Stomach (tissue), 9 donors: ENCODE results near the gene MXD4. TPM values are rescaled to one million over a fixed set of nuclear protein-coding genes. Genes with fewer than 3 reads are reported as not detected.
A peak's percentile ranks its signal among the peaks of the same experiment; 100 is the strongest.

Source experiments
- DNase-seq, 2 donors: peaks; one replicate each; pipeline versions ENCODE4 v3.0.0 to v3.0.0-alpha.2; 2013 to 2019
- H3K27ac ChIP-seq, 5 donors: fragments of 200-600 bp in 4 of 5; sonication (generic) in 4 of 5; one replicate each; pipeline ENCODE4 v1.5.1; 2013 to 2019; ENCODE audit warnings: mild to moderate bottlenecking in 1 of 5, moderate library complexity in 1 of 5
- H3K27me3 ChIP-seq, 3 donors: fragments of 200-600 bp; sonication (generic); one replicate each; pipeline ENCODE4 v1.5.1; 2017 to 2019; ENCODE audit warnings: mixed run types in 1 of 3
- H3K36me3 ChIP-seq, 4 donors: fragments of 200-600 bp; sonication (generic); 1 replicate in 3 of 4; 2 replicates in 1 of 4; pipeline ENCODE4 v1.5.1; 2016 to 2019
- H3K4me1 ChIP-seq, 4 donors: fragments of 200-600 bp; sonication (generic); one replicate each; pipeline ENCODE4 v1.5.1; 2016 to 2019
- H3K4me3 ChIP-seq, 4 donors: fragments of 200-600 bp; sonication (generic) in 3 of 4; one replicate each; pipeline ENCODE4 v1.5.1; 2016 to 2019; ENCODE audit warnings: mild to moderate bottlenecking in 1 of 4
- H3K9me3 ChIP-seq, 4 donors: fragments of 200-600 bp; sonication (generic); one replicate each; pipeline ENCODE4 v1.5.1; 2016 to 2019
- EP300 ChIP-seq: sonication (generic); formaldehyde crosslinking; IDR thresholded peaks from one replicate; pipeline ENCODE4 v1.6.1; 2017; ENCODE audit warnings: antibody characterized with exemption
- POLR2A ChIP-seq, 4 donors: fragments of 450-650 bp; IDR thresholded peaks; one replicate each; pipeline ENCODE4 v1.6.1; 2016; ENCODE audit warnings: antibody characterized with exemption in 4 of 4, control low read depth in 2 of 4, mild to moderate bottlenecking in 1 of 4, moderate library complexity in 1 of 4
- POLR2AphosphoS5 ChIP-seq, 3 donors: sonication (generic); formaldehyde crosslinking; IDR thresholded peaks; one replicate each; pipeline ENCODE4 v1.6.1; 2016; ENCODE audit warnings: antibody characterized with exemption in 3 of 3
- WGBS, 5 donors: extraction: QIAGEN DNeasy Blood & Tissue Kit in 3 of 5; methylation state at CpG; one replicate each; pipeline versions ENCODE4 v1.1.5 to v1.1.7; 2013 to 2018; 5-methylcytosine and 5-hydroxymethylcytosine counted together
- intact Hi-C: fragments of 100-400 bp; cut with DNase I; formaldehyde crosslinking; loops from one replicate; pipeline ENCODE4 v1.15.1; 2023; ENCODE audit warnings: low total_unique reads
- polyA plus RNA-seq, 3 donors: library from polyadenylated mRNA; stranded (reverse); fragments of 200-250 nt; gene quantifications; one replicate each; pipeline ENCODE4 v1.2.3, GENCODE V29; 2013
- total RNA-seq, 5 donors: library from RNA; depleted of rRNA; stranded (reverse); fragments of >200 nt; gene quantifications; one replicate each; pipeline versions ENCODE4 v1.1.0 to v1.2.3, GENCODE V29; 2014 to 2016
- TF ChIP-seq, protein P1 (sequence below), 7 experiments: fragments of 450-650 bp in 4 of 7; fragments of 200-600 bp in 3 of 7; sonication (generic) in 3 of 7; IDR thresholded peaks; one replicate each; pipeline ENCODE4 v1.5.1; 2016 to 2019; ENCODE audit warnings: antibody characterized with exemption in 7 of 7, control low read depth in 2 of 7, mild to moderate bottlenecking in 1 of 7
- donor health status: healthy with polysubstance abuse.
- donor health status: Bipolar disorder and iron deficiency.
- donor health status: healthy.

Gene MXD4
- total and polyA plus RNA-seq, 8 donors: 19.1 to 114 (median 46.8) TPM

DNA sequence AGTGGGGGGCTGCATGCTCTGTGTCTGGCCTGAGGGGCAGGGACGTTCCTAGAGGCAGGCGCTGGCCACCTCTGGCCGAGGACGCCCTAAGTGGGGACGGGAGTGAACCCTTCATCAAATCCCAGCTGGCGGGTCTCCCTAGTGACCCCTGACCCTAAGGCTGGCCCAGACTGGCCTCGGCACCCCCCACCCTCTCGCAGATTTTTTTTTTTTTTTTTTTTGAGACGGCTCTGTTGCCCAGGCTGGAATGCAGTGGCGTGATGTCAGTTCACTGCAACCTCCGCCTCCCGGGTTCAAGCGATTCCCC is 988 bp upstream of the MXD4 start:
- peaks cover 0 to 14% (median 9%) of the 10 kb centered on the region in 4 donors for H3K36me3 ChIP-seq
- no peaks in the 10 kb centered on the region for H3K27me3 ChIP-seq
- H3K9me3 ChIP-seq: no peaks in the 10 kb centered on the region
- H3K27ac ChIP-seq: peak overlapping the region; percentile 83 to 94 (median 93)
- 34 to 47% (median 38%) methylated on average over 11 to 13 of the region's 13 CpGs for WGBS, 5 donors
- intact Hi-C loops: no loop called here
- H3K4me3 ChIP-seq: peak overlapping the region; percentile 61 to 100 (median 84)
- TF ChIP-seq POLR2A (IDR thresholded peaks at IDR 0.05) (no peak), POLR2AphosphoS5 (IDR thresholded peaks at IDR 0.05) (no peak), EP300 (no peak)
- TF ChIP-seq, protein P1, sequence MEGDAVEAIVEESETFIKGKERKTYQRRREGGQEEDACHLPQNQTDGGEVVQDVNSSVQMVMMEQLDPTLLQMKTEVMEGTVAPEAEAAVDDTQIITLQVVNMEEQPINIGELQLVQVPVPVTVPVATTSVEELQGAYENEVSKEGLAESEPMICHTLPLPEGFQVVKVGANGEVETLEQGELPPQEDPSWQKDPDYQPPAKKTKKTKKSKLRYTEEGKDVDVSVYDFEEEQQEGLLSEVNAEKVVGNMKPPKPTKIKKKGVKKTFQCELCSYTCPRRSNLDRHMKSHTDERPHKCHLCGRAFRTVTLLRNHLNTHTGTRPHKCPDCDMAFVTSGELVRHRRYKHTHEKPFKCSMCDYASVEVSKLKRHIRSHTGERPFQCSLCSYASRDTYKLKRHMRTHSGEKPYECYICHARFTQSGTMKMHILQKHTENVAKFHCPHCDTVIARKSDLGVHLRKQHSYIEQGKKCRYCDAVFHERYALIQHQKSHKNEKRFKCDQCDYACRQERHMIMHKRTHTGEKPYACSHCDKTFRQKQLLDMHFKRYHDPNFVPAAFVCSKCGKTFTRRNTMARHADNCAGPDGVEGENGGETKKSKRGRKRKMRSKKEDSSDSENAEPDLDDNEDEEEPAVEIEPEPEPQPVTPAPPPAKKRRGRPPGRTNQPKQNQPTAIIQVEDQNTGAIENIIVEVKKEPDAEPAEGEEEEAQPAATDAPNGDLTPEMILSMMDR (IDR thresholded peaks at IDR 0.05): no peak
- no peak for DNase-seq
- peaks cover 45 to 78% (median 70%) of the 10 kb centered on the region in 4 donors for H3K4me1 ChIP-seq

DNA sequence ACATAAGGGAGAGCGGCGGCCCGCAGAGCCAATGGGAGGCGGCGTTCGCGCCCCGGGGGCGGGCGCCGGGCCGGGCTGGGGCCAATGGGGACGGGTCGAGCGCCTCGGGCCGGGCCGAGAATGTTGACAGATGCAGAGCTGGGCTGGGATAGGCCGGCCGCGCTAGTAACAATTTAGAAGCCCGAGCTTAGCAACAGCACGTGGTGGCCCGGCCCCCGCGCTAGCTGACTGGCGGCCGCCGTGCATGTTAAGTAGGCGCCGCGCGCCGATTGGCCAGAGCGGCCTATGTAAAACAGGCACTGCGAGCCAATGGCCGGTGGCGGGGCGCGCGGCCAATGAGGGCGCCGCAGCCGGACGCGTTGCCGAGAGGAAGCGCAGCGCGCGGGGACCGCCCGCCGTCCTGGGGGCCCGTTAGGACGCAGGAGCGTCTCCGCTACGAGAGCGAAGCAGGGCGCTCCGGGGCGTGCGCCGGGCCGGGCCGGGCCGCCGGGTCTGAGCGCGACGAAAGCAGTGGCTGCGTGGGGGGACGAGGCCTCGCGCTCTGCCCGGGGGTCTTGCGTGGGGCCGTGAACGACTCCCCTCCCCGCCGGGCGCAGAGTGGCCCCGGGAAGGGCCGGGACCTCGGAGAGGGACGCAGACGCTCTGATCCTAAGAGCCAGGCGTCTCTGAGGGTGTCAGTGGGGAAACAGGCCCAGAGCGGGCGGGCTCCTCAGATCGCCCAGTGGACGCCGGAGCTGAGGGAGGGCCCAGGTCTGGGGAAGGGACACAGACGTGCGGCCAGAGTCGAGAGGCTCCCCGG is 435 bp upstream of the MXD4 start:
- 0 to 2% (median 1%) methylated on average over 16 to 98 of the region's 98 CpGs for WGBS, 5 donors

DNA sequence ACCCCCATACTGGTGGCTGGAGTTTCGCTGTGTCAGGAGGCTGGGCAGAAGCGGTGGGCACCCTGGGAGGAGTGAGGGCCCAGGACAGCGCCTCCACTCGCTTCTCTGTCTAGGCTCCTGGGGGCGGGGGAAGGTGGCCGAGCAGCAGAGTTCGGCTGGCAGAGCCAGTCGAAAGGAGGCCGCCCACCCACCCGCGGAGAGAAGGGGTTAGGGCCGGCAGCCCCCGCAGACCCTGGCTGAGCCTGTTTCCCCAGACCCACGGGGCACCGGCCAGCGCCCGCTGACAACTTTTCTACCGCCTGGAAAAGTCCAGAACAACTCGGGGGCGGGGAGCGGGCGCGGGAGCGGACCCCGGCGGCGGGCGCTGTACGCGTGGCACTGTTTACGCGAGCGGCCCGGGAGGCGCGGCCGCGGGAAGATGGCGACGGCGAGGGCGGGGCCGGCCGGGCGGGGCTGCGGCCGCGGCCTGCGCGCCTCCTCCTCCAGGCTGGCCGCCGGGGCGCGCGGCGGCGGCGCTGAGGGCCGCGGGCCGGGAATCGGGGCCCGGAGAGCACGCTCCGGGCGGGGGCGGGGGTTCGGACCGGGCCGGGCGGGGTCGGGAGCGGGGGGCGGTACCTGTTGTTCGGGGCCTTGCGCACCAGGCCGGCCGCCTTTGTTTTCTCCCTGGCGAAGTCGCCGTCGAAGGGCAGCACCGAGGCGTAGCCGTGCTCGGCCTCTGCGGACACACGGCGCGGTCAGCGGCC is 628 bp downstream of the MXD4 start:
- intact Hi-C loops: no loop called here
- DNase-seq: peak; percentile 64 to 85
- peak overlapping the region; percentile 87 to 94 (median 94) for H3K27ac ChIP-seq
- H3K36me3 ChIP-seq: peaks cover 0 to 25% (median 14%) of the 10 kb centered on the region in 4 donors
- H3K9me3 ChIP-seq: no peaks in the 10 kb centered on the region
- no peaks in the 10 kb centered on the region for H3K27me3 ChIP-seq
- 0 to 1% (median 1%) methylated on average over 6 to 91 of the region's 91 CpGs for WGBS, 5 donors
- H3K4me3 ChIP-seq: peak overlapping the region; percentile 84 to 100 (median 94)
- H3K4me1 ChIP-seq: peaks cover 60 to 86% (median 74%) of the 10 kb centered on the region in 4 donors
- TF ChIP-seq POLR2A (IDR thresholded peaks at IDR 0.05): no peak
- TF ChIP-seq, protein P1 (IDR thresholded peaks at IDR 0.05): no peak
- TF ChIP-seq POLR2AphosphoS5 (IDR thresholded peaks at IDR 0.05): peak in 1 of 3 donors; percentile 13
- TF ChIP-seq EP300: no peak

More for the DNA sequence above, 435 bp upstream of the MXD4 start:
- Histone ChIP-seq H3K27me3 (no peaks in the 10 kb centered on the region), H3K27ac (peak overlapping the region; percentile 93 to 94 (median 94)), H3K4me3 (peak overlapping the region; percentile 84 to 100 (median 94)), H3K36me3 (peaks cover 0 to 20% (median 12%) of the 10 kb centered on the region in 4 donors), H3K9me3 (no peaks in the 10 kb centered on the region), H3K4me1 (peaks cover 50 to 83% (median 73%) of the 10 kb centered on the region in 4 donors)
- peak; percentile 100 for DNase-seq
- intact Hi-C loops: no loop called here
- TF ChIP-seq POLR2A (IDR thresholded peaks at IDR 0.05) (peak in 1 of 4 donors; percentile 71), POLR2AphosphoS5 (IDR thresholded peaks at IDR 0.05) (peak; percentile 79 to 96 (median 96))
- TF ChIP-seq, protein P1 (IDR thresholded peaks at IDR 0.05): no peak

DNA sequence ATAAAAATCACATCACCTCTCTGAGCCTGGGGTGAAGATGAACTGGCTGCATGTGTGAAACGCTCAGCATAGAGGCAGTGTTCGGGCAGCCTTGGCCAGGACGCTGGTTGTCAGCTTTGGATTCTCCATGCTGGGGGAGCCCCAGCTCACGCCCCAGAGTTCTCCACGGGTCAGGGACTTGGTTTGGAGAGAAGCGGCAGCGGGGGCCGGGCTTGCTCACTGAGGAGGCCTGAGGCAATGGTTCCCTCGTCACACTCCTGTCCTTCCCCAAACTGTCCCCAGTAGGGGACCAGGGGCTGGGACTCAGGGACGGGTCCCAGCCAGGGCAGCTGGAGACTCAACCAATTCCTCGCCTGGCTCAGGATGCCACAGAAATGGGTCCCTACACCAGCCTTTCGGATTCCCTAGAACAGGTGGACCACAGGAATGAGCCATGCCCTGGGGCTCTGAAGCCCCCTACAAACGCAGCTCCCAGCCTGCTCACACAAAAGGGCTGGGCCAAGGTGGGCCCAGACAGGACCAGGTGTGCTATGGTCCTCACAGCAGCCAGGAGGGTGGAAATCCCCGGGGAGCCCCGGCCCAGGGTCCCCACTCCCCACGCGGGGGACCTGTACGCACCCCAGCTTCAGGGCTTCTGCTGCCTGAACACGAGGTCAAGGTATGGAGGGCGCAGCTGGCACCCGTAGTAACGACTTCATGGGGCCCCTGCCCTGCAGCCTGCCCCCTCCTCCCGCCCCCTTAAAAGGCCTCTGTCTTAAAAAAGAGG is 1.4 kb downstream of the MXD4 start:
- Histone ChIP-seq H3K36me3 (peaks cover 0 to 29% (median 14%) of the 10 kb centered on the region in 4 donors), H3K27me3 (no peaks in the 10 kb centered on the region), H3K4me3 (peak overlapping the region; percentile 84 to 100 (median 94)), H3K9me3 (no peaks in the 10 kb centered on the region), H3K27ac (peak overlapping the region; percentile 87 to 94 (median 94)), H3K4me1 (peaks cover 60 to 86% (median 74%) of the 10 kb centered on the region in 4 donors)
- intact Hi-C loops: no loop called here
- peak in 1 of 2 donors; percentile 28 for DNase-seq
- TF ChIP-seq POLR2AphosphoS5 (IDR thresholded peaks at IDR 0.05) (no peak), POLR2A (IDR thresholded peaks at IDR 0.05) (no peak), EP300 (no peak)
- TF ChIP-seq, protein P1 (IDR thresholded peaks at IDR 0.05): no peak
- 12 to 25% (median 14%) methylated on average over 9 to 23 of the region's 23 CpGs for WGBS, 5 donors
